ENCODE results near the gene FANCI. TPM values are rescaled to one million over a fixed set of nuclear protein-coding genes. Genes with fewer than 3 reads are reported as not detected.

Gene FANCI
- total and polyA plus RNA-seq, 2 of the 4 experiments (the other 2 are of a cell fraction): 13.2 to 34.2 TPM

GRCh38 chr15:89342840-89343239 lies 99.1 kb downstream of the FANCI start:
- H4K5ac ChIP-seq (ENCODE audit: low read depth, low read length): no peak overlapping the region
- in situ Hi-C loops (cut with MboI; ENCODE audit: low sequenced_read_pairs) (no loop called here), intact Hi-C loops (cut with micrococcal nuclease) (no loop called here), dilution Hi-C loops (cut with HindIII; ENCODE audit: low sequenced_read_pairs, unreplicated experiment) (no loop called here)
- WGBS, 2 experiments (ENCODE audit: extremely low coverage in 2 of 2, insufficient read length in 1 of 2): 45% methylated on average over 2 of the region's 3 CpGs; no CpG with 5 or more reads in 1 of the 2 experiments
- no peak overlapping the region for H2BK5ac ChIP-seq (ENCODE audit: low read depth, low read length, poor library complexity, severe bottlenecking)
- H2AFZ ChIP-seq (replicated peaks; ENCODE audit: low read length, poor library complexity): no peak overlapping the region
- H3K79me1 ChIP-seq (ENCODE audit: low read depth in 1 of 2, low read length in 2 of 2): no peaks in the 10 kb centered on the region
- H4K20me1 ChIP-seq (ENCODE audit: insufficient read depth, low read length): no peaks in the 10 kb centered on the region
- no peak overlapping the region for H2BK15ac ChIP-seq (ENCODE audit: low read depth, low read length)
- no peaks in the 10 kb centered on the region for H3K36me3 ChIP-seq (ENCODE audit: control insufficient read depth, insufficient read depth, low read length)
- H3K9me3 ChIP-seq (ENCODE audit: control insufficient read depth, insufficient read depth, low read length): no peaks in the 10 kb centered on the region
- ChIA-PET POLR2A (ENCODE audit: unreplicated experiment) (no interaction called here), CTCF (no interaction called here)
- ATAC-seq (ENCODE audit: low read depth) (no peak), DNase-seq (no peak)
- no peak overlapping the region for H3K56ac ChIP-seq (ENCODE audit: extremely low read depth, insufficient read depth, low read length)
- no peak overlapping the region for H3K18ac ChIP-seq (ENCODE audit: low read depth, low read length)
- no peak overlapping the region for H3K14ac ChIP-seq (replicated peaks; ENCODE audit: low read depth, low read length)
- peaks cover 50% of the 10 kb centered on the region for H3K27me3 ChIP-seq (ENCODE audit: control insufficient read depth, insufficient read depth, low read length)
- no peak overlapping the region for H4K91ac ChIP-seq (ENCODE audit: insufficient read depth, low read depth, low read length)
- H2BK120ac ChIP-seq (ENCODE audit: low read depth, low read length): no peak overlapping the region
- H3K4me3 ChIP-seq (ENCODE audit: insufficient read depth, low read depth, low read length): no peak overlapping the region
- no peak overlapping the region for H2AK9ac ChIP-seq (replicated peaks; ENCODE audit: low read depth, low read length, poor library complexity)
- H3K23ac ChIP-seq (ENCODE audit: low read depth, low read length): no peak overlapping the region
- no peak overlapping the region for H3K27ac ChIP-seq (ENCODE audit: insufficient read depth, low read length)
- no peak overlapping the region for H2BK20ac ChIP-seq (ENCODE audit: low read depth, low read length)
- BruUV-seq (replicated peaks): no TSS peak
- H4K8ac ChIP-seq (ENCODE audit: low read depth in 2 of 2, low read length in 2 of 2): no peak overlapping the region
- H2AK5ac ChIP-seq (ENCODE audit: low read depth, low read length): no peak overlapping the region
- no peak overlapping the region for H3K9ac ChIP-seq (ENCODE audit: low read depth, low read length)
- H3K9me1 ChIP-seq (ENCODE audit: insufficient read depth, low read length): no peaks in the 10 kb centered on the region
- no peaks in the 10 kb centered on the region for H3K4me1 ChIP-seq (ENCODE audit: control insufficient read depth, insufficient read depth, low read length)
- no peak overlapping the region for H3K4me2 ChIP-seq (ENCODE audit: low read depth, low read length)
- no peak overlapping the region for H3K4ac ChIP-seq (ENCODE audit: low read depth, low read length)
- TF ChIP-seq CTCF (conservative IDR thresholded peaks at IDR 0.05; ENCODE audit: low read depth, low read length): no peak
- no peak for TF ChIP-seq MAZ (IDR thresholded peaks at IDR 0.05; ENCODE audit: borderline replicate concordance, low read depth, low read length)
- TF ChIP-seq BHLHE40 (IDR thresholded peaks at IDR 0.05; ENCODE audit: low read depth, low read length): no peak
- TF ChIP-seq ELK1 (IDR thresholded peaks at IDR 0.05; ENCODE audit: borderline replicate concordance, low read depth, low read length): no peak
- no peak for TF ChIP-seq RFX5 (IDR thresholded peaks at IDR 0.05; ENCODE audit: low read depth, low read length)
- no peak for TF ChIP-seq MAFK (IDR thresholded peaks at IDR 0.05; ENCODE audit: low read depth, low read length)
- TF ChIP-seq NFE2L2 (IDR thresholded peaks at IDR 0.05; ENCODE audit: low read depth, low read length): no peak
- no peak for TF ChIP-seq POLR2A (IDR thresholded peaks at IDR 0.05; ENCODE audit: low read depth, low read length)
- TF ChIP-seq CHD1 (IDR thresholded peaks at IDR 0.05; ENCODE audit: low read depth, low read length): no peak
- TF ChIP-seq RCOR1 (IDR thresholded peaks at IDR 0.05; ENCODE audit: insufficient replicate concordance, low read length): no peak
- TF ChIP-seq CEBPB (IDR thresholded peaks at IDR 0.05; ENCODE audit: low read depth, low read length): no peak
- no peak for TF ChIP-seq FOS (IDR thresholded peaks at IDR 0.05; ENCODE audit: low read depth, low read length)
- TF ChIP-seq MXI1 (IDR thresholded peaks at IDR 0.05; ENCODE audit: borderline replicate concordance, low read depth, low read length): no peak
- TF ChIP-seq USF2 (IDR thresholded peaks at IDR 0.05; ENCODE audit: low read depth, low read length): no peak
- no peak for TF ChIP-seq RAD21 (IDR thresholded peaks at IDR 0.05; ENCODE audit: low read length)
